Suppressor macrophage treated with lipopolysaccharide for 1 hour (primary cell): ENCODE data around the gene CACNA2D1.

Experiments
- DNase-seq, 3 donors: peaks; one replicate each; pipeline ENCODE4 v3.0.0-alpha.2; 2020 to 2022

CACNA2D1 gene

DNA sequence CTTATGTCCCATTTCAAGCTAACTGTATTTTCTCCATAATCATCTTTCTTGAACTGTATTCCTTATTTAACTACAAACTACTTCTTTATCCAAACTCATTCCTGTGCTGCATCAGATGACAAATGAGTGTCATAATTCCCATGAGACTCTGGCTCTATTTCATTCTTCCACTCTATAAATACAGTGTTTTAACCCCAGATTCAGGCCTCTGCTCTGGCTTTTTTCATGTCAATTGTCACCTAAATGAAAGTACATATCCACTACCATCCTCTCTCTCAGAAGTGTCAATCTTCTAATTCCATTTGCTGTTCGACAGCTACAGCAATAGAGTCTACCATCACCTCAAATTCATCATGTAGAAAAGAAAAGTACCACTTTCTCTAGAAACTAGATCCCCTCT is 172.7 kb downstream of the CACNA2D1 start:
- DNase-seq, result no peak

DNA sequence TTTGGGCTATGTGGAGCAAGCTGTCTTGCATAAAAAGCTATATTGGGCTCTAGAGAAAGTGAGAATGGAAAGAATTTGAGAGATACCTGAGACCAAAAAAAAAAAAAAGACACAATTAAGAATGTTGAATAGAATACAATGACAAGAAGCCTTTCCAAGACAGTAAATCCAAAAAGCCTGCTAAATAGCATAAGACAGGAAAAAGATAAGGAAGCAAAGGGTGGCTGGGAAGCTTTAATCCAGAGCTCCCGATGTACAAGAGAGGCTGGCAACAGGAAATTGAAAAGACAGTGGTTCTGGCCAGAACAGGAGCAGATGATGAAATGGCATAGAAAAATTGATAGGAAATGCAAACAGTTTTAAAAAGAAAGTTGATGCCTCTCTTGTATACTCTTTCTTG is 174.9 kb downstream of the CACNA2D1 start:
- no peak for DNase-seq

DNA sequence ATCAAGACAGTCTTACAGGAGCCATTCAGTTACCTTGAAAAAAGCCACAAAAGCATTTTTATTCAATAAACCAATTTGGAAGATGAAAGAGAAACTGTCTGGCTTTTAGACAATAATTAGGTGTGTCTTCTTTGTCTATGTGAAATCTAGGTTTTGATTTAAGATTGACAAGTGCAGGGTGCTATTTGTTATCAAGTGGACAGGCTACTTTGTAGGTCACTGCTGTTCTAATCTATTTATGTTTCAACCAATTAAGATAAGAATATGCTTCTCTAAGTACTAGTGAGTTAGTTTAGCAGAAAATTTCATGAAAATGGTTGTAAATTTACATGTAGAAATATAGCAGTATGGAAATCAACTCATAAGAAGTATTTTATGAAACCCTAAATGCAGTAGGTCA is 177.5 kb downstream of the CACNA2D1 start:
- DNase-seq, result no peak

DNA sequence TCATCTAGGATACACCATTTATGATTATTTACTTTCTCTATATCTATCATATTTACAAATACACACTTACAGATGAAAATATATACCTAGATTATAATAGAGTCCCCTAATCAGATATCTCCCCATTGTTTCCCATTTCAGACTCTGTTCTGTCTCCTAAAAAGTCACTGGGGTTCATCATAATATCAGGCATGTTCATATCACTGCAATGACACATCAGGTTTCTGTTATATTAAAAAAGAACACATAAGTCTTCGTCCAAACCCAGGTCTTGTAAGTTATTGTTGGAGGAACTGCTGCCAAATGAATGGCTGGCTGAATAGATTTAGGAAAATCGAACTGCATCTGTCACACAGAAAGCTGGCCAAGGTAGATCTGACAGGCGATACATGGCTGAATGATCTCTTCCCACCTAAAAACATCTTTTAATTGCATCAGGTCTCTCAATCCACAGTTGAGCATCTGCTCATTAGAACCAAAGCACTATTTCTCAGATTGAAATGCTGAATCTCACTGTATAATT is 178.7 kb downstream of the CACNA2D1 start:
- no peak for DNase-seq

DNA sequence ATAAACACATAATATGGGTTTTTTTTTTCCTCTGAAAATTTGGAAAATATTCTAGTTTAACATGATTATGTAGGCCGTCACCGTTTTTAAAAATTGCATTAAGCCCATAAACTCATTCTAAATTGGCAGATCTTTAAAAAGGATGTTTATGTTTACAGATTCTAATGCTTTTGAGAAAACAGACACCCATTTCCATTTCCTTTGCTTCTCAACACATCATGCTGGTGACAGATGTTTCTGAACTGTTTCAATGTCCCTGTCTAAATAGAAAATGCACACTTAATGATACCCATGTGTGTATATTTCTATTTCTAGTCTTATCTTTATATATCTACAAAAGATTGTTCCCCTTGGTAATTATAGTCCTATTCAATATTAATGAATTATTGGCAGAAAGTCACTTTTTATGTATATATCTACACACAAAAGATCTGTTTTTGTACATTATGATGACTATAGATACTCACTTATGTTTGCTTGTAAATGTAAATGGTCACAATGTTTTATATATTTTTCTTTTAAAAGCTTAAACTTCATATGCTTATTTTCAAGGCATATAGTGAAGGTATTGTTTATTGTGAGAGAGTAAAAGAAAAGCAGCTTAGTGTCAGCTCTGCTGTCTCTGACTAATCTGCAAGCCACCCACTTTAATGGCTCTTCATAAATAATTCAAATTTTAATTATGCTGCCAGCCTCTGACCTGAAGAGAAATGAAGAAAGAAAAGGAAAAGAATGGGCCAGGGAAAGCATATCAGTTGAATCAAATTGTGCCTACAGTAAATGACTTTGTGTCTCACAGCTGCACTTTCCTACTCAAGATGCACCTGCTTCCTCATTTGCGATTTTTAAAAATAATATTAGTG is 179.4 kb downstream of the CACNA2D1 start:
- DNase-seq, result no peak

DNA sequence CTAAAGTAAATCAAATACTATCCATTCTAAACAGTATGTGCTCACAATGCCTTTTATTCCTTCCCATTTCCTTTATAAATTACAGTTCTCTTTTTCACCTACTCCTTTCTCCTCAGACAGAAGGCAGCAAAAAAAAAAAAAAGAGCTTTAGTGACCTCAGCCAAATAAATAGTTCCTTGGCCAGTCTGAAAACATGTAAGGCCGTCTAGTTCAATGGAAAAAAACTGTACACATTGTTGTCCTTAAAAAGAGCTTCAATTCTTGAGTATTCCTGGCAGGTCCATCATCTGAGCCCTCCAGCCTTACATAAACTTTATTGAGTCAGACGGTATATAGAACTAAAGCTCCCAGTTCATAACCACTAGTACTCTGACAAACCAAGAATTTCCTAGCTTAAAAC is 185.4 kb downstream of the CACNA2D1 start:
- DNase-seq, result no peak

DNA sequence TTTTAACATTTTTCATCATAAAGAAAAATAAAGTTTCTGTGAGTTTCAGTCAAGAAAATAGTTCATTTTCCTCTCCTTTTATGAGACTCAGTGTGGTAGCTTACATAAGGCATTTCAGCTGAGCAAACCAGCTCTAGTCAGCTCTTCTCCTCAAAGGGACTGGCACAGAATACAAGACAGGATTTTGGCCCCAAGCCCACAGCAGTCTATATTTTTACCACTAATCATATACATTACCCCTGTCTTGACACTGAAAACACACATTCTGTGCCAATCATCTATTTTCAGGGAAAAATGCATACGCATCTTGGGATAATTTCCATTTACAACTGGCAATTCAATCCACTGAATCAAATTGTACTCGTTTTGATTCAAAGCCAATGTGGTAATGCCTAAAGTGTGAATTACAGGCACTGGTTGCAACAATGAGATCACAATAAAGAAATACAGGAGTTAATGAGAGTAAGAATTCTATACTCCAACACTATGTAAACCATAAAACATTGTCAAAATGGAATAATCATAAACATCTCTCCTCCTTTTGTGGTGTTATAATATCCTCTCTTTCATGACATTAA is 186.4 kb downstream of the CACNA2D1 start:
- no peak for DNase-seq

DNA sequence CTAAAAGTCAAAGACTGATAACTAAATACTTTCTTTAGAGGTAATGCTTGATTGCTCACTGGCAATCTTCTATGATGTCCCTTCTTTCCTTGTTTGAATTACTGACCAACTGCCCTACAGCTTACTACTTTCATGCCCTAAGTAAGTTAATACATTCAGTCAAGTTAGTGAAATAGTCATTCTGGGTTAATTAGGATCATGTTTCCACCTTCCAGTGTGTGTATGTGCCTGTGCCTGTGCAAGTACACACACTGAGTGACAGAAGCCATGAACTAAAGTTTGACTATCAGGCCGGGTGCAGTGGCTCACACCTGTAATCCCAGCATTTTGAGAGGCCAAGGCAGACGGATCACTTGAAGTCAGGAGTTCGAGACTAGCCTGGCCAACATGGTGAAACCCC is 187.9 kb downstream of the CACNA2D1 start:
- no peak for DNase-seq

DNA sequence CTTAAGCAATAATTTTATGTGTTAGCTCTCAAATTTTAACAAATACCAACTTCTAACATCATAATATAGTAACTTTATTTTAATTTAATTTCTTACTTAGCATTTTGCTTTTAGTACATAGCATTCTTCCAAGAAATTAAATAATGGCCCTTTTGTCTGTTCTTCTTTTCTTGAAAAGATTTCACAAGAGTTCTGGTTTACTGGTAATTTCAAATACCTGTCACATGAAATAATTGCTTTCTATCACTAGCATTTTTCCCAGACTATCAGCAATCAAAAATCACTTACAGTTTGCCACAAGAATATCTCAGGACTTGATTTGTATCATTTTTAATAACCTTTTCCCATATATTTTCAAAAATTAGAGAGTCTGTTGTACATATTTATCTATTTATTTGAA is 193.0 kb downstream of the CACNA2D1 start:
- no peak for DNase-seq

DNA sequence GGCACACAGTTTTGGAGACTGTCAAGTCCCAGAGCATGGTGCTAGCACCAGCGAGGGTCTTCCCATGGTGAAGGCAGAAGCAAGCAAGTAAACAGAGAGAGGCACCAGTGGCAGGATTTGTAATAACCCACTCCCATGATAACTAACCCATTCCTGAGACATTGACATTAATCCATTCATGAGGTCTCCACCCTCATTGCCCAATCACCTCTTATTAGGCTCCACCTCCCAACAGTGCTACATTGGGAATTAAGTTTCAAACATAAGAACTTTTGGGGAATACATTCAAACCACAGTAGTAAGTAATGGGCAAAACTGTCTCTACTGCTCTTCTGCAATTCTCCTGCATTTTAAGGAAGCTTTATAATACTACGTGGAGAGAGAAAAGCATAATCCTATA is 193.6 kb downstream of the CACNA2D1 start:
- no peak for DNase-seq

DNA sequence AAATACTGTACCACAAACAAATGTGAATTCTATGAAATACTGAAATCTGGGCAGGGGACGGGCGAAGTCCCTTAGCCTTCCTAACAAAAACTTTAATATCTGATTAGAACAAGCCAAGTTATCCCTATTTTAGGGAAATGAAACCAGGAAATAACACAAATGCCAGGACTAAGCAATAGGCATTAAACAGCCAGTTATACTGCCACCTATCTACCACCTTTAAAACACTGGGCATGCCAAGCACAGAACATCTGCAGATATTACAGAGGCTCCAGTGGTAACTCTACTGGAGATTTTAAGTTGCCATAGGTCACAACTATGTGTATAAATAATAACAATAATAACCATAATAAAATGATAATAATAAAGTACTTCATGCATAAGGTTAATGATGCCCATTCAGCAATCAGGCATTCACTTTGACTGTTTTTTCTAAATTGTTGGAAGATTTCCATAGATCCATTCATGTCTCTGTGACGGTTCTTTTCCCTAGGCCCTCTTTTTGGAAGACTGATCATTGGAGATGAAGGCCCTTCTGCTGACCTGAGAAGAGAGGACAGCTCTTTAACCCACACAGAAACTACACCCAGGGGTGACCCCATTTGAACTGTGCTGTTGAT is 195.7 kb downstream of the CACNA2D1 start:
- DNase-seq, result peak; percentile 22 to 57 (median 50)

DNA sequence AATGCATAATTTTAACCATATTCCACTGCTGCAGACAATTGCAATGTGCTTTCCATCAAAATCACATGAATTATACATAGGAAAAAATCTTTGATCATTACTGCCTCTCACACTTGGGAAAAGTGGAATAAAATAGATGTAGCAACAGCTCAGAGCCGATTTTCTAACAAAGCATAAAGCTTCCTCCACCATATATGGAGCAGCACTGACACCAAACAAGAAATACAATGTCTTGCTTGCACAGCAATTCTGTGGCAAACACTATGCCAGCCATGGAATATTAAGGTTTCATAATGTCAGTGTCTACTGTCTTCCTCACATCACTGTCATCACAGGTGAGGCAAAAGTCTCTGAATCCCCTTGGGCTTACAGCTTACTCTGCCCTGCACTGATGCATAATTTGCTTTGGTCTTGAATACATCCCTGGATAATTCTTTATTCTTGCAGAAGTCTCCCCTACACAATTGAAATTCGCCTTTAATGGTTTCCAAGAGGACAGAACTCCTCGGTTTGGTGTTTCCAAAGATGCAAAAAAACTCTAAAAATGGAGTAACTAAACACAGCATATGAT is 198.5 kb downstream of the CACNA2D1 start:
- DNase-seq, result no peak

DNA sequence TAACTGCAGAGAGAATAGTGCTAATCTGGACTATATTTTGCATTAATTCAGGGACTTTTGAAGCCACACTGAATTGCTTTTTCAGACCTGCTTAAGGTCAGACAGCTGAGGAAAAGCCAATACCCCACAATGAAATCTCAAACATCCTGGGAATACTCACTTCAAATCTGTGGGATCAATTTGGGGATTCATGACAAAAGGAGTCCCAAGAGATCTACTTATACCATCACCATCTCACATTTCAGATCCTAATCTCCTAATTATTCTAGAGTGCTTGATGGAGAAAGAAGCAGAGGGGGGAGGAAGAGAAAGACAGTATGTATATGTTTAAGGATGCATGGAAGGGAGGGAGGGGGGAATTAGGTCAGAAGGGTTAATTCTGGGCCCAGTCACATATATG is 202.2 kb downstream of the CACNA2D1 start:
- no peak for DNase-seq

DNA sequence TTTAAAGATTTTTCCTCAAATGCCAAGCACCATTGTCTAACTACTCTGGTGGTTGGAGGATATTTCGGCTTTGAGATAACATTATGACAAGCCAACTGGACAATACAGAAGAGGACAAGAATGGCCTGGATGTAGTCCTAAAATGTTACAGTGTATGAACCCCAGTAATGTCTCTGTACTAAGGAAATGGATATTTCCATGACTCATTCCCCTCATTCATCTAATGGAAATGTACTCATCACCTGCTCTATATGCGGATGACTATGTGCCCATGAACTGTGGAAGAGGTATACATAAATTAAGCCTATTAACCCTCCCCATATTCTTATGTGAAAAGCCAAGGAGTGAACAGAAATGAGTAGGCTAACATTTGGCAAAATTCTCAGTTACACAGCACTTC is 207.9 kb downstream of the CACNA2D1 start:
- DNase-seq, result no peak

DNA sequence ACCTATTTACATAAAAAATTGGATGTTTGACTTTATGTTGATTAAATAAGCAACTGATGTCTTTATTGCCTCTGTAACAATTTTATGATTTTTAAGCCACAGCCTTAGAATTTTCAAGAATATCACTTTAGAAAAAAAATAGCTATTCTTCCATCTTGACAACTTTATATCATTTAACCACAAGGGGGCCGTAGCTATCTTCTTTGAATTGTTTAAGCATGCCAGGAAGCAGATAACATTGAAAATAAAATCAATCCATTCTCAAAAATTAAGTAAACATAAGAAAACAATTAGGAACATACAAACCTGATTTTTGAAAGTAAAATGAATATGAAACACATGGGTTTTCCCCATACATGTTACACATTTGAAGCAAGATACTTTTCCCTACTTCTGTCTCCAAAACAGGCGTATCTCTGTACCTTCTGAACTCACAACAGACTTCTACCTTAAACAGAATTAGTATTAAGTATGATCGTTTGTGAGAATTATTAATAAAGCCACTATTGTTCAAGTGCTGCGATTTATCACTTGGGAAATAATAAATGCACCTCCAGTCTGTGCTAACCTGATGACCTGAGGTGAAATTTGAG is 209.0 kb downstream of the CACNA2D1 start:
- peak; percentile 41 to 62 (median 55) for DNase-seq

DNA sequence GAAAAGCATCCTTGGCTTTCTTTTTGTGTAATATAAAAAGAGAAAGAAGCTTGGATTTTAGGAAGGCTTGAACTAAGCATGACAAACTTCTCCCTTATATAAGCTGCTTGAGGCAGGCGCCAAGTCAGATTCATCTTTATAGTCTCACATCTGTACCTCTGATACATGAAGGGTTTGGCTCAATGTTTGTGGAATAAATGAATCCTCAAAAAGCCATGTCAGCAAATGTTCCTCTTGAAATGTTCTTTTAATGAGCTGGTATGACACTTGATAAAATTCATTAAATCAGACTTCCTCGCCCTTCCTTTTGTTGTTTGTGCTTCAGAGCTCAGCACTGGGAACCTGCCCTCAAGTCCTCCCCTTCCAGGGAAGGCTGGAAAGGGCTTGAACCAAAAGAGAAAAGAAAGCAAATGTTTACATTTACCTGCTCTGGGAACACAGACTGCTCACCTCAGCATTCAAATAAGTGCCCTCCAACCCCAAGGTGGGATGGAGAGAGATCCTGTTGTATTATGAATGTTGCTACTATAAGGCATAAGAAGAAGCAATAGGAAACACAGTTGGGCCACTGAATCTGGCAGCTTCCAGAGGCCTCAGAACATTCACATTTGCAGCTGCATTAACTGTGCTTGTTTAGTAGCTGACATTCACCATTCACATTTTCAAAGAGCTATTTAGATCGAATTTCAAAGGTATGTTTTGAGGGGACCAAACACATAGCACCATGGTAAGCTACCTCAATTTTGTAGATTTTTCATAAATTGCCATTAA is 212.6 kb downstream of the CACNA2D1 start:
- no peak for DNase-seq

DNA sequence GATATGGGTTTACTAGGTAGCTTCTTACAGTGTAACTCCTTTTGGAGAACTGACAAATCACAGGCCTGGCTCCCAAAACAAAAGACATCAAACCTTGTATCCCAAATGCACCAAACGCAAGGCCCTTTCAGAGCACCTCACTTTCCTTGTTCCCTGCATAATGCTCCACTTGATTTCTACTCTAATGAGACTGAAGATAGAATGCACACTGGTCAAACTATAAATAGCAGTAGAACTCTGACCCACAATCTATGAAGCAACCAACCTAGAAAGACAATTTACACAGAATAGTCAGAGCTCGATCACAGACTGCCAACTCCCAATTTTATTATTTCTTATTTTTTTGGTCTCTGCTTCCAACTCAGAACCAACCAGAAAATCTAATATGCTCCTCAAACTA is 214.4 kb downstream of the CACNA2D1 start:
- DNase-seq, result no peak

DNA sequence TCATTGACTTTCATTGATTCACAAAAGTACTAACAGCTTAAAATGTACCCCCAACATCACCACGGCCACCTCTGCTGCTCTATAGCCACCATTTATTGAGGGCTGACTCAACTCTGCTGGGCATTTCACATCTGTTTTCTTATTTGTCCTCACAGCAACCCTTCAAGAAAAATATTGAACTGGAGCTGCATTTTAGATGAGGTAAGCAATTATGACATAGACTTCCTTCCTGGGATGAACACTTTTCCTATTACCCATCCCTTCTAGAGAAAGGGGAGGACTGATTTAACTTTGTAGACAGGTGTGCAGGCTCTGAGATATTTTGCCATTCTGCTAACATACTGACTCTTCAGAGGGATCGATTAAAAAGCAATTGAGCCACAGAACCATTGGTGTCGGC is 217.4 kb downstream of the CACNA2D1 start:
- DNase-seq, result no peak

DNA sequence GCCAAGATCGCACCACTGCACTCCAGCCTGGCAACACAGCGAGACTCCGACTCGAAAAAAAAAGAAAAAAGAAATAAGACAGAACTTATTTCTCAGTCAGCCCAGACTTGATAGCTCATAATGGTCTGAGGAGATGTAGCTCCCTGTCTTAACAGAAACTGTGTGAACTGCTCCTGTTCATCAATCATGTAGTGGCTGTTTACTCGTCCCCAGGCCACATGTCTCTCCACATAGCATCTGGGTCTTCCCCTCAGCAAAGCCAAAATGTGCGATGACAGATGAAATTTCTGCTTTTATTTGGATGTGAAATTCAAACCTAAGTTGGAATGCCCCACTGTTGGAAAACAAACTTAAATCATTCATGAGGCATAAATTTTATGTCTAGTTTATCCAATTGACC is 219.0 kb downstream of the CACNA2D1 start:
- no peak for DNase-seq

DNA sequence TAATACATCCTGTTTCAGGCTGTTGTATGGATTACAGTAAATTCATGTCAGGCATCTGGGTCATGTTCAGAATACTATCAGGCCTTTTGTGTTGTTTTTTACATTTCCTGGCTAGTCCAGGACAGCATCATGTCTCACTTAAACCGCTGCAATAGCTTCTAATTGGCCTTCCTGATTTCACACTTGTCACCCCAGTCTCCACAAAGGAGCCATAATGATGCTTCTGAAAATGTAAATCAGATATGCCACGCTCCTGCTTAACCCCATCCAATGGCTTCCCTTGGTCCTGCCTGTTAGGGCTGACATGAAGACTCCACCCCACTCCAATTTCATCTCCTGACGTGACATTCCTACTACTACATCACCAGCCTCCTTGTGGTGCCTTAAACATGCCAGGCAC is 220.0 kb downstream of the CACNA2D1 start:
- no peak for DNase-seq

DNA sequence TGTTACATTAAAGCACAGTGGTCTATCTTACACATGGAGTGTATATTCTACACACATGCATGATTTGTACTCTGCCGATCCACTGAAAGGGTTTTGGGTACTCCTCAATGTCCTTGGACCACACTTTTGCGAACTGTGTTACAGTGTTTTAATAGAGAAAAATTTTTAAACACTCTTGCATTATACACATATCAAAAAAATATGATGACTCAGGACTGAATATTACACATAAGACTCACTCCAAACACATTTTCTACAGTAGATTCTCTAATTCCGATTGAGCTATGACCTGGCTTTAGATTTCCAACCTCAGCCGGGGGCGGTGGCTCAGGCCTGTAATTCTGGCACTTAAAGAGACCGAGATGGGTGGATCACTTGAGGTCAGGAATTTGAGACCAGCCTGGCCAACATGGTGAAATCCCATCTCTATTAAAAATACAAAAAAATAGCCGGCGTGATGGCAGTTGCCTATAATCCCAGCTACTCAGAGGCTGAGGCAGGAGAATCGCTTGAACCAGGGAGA is 222.4 kb downstream of the CACNA2D1 start:
- DNase-seq, result no peak

DNA sequence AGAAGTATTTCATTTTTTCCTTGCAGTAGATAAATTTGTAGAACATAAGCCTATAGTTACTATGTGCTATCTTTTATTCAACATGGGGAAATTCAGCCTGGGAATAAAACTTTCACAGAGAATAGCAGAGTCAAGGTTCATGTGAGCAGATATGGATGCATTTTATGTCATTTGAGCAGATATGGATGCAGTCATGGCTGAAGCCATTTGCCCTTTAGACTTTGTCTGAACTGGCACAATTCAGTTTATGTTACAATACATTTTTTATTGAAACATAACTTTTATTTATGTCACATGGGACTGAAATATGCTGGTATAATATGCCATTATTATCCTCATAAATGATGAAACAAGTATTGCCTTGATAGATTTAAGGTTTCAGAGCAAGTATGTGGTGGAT is 231.1 kb downstream of the CACNA2D1 start:
- no peak for DNase-seq
